ENCODE measurements around the gene CAD. TPM values are rescaled to one million over a fixed set of nuclear protein-coding genes. Genes with fewer than 3 reads are reported as not detected.

The CAD gene
- total RNA-seq, 1 donor from 2014 or later: 25.0 TPM

DNA sequence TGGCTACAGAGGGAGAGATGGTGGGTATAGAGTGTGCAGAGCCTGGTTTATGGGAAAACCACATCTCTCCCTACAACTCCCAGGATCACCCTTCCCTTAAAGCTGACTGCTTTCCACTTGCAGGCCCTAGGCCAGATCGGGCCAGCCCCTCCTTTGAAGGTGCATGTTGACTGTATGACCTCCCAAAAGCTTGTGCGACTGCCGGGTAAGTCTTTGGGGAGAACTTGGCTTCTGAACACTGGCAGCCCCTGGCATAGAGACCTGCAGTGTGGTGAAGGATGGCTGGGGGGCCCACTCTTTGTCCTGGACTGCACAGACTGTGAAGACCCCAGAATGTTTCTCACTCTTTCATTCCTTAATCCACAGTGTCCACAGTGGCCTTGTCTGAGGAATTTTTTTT lies 19.5 kb downstream of the CAD start:
- Histone ChIP-seq H3K36me3 (peaks cover 0 to 92% of the 10 kb centered on the region in 2 donors), H3K4me3 (no peak overlapping the region), H3K27ac (no peak overlapping the region), H3K4me1 (no peaks in the 10 kb centered on the region), H3K9me3 (no peaks in the 10 kb centered on the region), H3K27me3 (no peaks in the 10 kb centered on the region)
- TF ChIP-seq, protein P1, sequence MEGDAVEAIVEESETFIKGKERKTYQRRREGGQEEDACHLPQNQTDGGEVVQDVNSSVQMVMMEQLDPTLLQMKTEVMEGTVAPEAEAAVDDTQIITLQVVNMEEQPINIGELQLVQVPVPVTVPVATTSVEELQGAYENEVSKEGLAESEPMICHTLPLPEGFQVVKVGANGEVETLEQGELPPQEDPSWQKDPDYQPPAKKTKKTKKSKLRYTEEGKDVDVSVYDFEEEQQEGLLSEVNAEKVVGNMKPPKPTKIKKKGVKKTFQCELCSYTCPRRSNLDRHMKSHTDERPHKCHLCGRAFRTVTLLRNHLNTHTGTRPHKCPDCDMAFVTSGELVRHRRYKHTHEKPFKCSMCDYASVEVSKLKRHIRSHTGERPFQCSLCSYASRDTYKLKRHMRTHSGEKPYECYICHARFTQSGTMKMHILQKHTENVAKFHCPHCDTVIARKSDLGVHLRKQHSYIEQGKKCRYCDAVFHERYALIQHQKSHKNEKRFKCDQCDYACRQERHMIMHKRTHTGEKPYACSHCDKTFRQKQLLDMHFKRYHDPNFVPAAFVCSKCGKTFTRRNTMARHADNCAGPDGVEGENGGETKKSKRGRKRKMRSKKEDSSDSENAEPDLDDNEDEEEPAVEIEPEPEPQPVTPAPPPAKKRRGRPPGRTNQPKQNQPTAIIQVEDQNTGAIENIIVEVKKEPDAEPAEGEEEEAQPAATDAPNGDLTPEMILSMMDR (IDR thresholded peaks at IDR 0.05): no peak
- TF ChIP-seq POLR2A (IDR thresholded peaks at IDR 0.05) (no peak), POLR2AphosphoS5 (IDR thresholded peaks at IDR 0.05; ENCODE audit: insufficient read depth in 1 of 2, low read depth in 1 of 2) (no peak)
- DNase-seq (ENCODE audit: extremely low spot score in 2 of 2): no peak
- intact Hi-C loops (cut with DNase I): no loop called here

DNA sequence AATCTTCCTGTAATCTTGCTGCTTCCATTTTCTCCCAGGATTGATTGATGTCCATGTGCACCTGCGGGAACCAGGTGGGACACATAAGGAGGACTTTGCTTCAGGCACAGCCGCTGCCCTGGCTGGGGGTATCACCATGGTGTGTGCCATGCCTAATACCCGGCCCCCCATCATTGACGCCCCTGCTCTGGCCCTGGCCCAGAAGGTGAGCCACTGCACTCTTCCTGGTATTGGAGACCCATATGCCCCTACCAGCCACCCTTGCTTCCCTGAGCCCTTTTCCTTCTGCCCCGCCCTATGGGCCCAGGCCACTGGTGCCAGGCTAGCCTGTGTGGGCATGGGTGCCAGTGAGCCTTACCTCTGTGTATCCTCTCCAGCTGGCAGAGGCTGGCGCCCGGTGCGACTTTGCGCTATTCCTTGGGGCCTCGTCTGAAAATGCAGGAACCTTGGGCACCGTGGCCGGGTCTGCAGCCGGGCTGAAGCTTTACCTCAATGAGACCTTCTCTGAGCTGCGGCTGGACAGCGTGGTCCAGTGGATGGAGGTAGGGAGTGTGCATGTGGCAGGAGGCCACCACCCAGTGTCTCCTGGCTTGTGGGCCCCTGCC lies 20.3 kb downstream of the CAD start:
- no peaks in the 10 kb centered on the region for H3K27me3 ChIP-seq
- H3K9me3 ChIP-seq: no peaks in the 10 kb centered on the region
- DNase-seq (ENCODE audit: extremely low spot score in 2 of 2): no peak
- no peak overlapping the region for H3K4me3 ChIP-seq
- H3K4me1 ChIP-seq: no peaks in the 10 kb centered on the region
- intact Hi-C loops (cut with DNase I): no loop called here
- H3K27ac ChIP-seq: no peak overlapping the region
- H3K36me3 ChIP-seq: peaks cover 0 to 88% of the 10 kb centered on the region in 2 donors
- TF ChIP-seq POLR2A (IDR thresholded peaks at IDR 0.05): no peak
- TF ChIP-seq, protein P1 (IDR thresholded peaks at IDR 0.05): no peak
- no peak for TF ChIP-seq POLR2AphosphoS5 (IDR thresholded peaks at IDR 0.05; ENCODE audit: insufficient read depth in 1 of 2, low read depth in 1 of 2)

DNA sequence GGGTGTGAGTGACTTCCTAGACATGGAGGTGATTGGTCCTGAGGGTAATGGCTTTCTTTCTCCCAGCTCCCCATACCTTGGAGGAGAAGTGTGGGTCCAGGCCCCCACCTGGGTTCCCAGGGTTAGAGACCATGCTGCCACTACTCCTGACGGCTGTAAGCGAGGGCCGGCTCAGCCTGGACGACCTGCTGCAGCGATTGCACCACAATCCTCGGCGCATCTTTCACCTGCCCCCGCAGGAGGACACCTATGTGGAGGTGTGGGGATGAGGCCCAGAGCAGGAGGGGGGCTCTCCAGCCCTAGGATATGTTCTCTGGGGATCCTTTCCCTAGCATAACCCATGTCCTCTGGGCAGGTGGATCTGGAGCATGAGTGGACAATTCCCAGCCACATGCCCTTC lies 21.8 kb downstream of the CAD start:
- Histone ChIP-seq H3K27me3 (no peaks in the 10 kb centered on the region), H3K36me3 (peaks cover 0 to 89% of the 10 kb centered on the region in 2 donors), H3K4me3 (no peak overlapping the region), H3K4me1 (no peaks in the 10 kb centered on the region), H3K9me3 (no peaks in the 10 kb centered on the region), H3K27ac (no peak overlapping the region)
- DNase-seq (ENCODE audit: extremely low spot score in 2 of 2): no peak
- TF ChIP-seq POLR2AphosphoS5 (IDR thresholded peaks at IDR 0.05; ENCODE audit: insufficient read depth in 1 of 2, low read depth in 1 of 2): no peak
- TF ChIP-seq, protein P1 (IDR thresholded peaks at IDR 0.05): no peak
- intact Hi-C loops (cut with DNase I): no loop called here

DNA sequence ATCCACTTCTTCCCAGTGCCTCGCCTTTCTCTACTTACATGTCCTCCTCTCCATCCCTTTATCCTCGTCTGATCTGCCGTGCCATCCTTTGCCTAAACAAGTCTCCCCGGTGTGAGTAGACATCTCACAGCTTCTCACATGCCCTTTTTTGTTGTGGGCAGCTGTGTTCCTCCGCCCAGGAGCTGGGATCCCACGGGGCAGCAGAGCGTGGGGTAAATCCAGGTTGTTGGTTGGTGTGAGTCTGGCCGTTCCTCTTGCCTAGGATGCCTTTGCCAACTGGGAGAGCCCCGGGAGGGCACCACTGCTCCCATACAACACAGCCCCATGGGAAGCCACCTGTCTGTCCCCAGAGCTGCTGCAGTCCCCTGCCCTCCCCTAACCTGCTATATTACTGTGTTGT lies 23.2 kb downstream of the CAD start:
- no peaks in the 10 kb centered on the region for H3K27me3 ChIP-seq
- TF ChIP-seq, protein P1 (IDR thresholded peaks at IDR 0.05): no peak
- no peak for TF ChIP-seq POLR2A (IDR thresholded peaks at IDR 0.05)
- no peak for TF ChIP-seq POLR2AphosphoS5 (IDR thresholded peaks at IDR 0.05; ENCODE audit: insufficient read depth in 1 of 2, low read depth in 1 of 2)
- no peaks in the 10 kb centered on the region for H3K4me1 ChIP-seq
- H3K36me3 ChIP-seq: peaks cover 0 to 78% of the 10 kb centered on the region in 2 donors
- H3K9me3 ChIP-seq: no peaks in the 10 kb centered on the region
- intact Hi-C loops (cut with DNase I): no loop called here
- H3K27ac ChIP-seq: no peak overlapping the region
- H3K4me3 ChIP-seq: no peak overlapping the region
- DNase-seq (ENCODE audit: extremely low spot score in 2 of 2): no peak

DNA sequence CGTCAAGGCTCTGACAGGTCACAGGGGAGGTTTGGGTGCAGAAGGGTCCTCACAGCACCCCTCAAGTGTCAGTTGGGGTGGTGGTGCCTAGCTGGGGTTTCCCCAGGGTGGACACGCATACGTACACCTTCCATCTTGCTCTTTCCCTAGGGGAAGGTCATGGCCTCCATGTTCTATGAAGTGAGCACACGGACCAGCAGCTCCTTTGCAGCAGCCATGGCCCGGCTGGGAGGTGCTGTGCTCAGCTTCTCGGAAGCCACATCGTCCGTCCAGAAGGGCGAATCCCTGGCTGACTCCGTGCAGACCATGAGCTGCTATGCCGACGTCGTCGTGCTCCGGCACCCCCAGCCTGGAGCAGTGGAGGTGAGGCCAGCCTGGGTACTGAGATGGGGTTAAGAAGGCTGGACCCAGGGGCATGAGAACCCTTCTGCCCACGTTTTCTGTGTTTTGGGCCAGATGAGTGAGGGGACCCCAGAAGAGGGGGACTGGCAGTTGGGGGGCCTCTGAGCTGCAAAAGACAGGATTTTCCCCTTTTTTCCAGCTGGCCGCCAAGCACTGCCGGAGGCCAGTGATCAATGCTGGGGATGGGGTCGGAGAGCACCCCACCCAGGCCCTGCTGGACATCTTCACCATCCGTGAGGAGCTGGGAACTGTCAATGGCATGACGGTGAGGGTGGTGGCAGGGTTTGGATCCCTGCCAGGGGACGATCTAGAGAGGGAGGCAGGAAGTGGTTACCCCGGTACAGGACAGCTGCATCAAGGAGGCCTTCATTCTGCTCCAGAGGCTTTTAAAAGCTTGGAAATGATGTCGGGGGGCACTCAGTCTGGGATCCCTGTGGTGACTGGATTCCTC lies 24.8 kb downstream of the CAD start:
- peaks cover 0 to 62% of the 10 kb centered on the region in 2 donors for H3K36me3 ChIP-seq

More for the DNA sequence above, 24.8 kb downstream of the CAD start:
- no peaks in the 10 kb centered on the region for H3K4me1 ChIP-seq
- intact Hi-C loops (cut with DNase I): no loop called here
- no peaks in the 10 kb centered on the region for H3K9me3 ChIP-seq
- H3K27me3 ChIP-seq: no peaks in the 10 kb centered on the region
- TF ChIP-seq, protein P1 (IDR thresholded peaks at IDR 0.05): no peak
- TF ChIP-seq POLR2AphosphoS5 (IDR thresholded peaks at IDR 0.05; ENCODE audit: insufficient read depth in 1 of 2, low read depth in 1 of 2) (no peak), POLR2A (IDR thresholded peaks at IDR 0.05) (no peak)
- no peak overlapping the region for H3K27ac ChIP-seq
- no peak overlapping the region for H3K4me3 ChIP-seq
- no peak for DNase-seq (ENCODE audit: extremely low spot score in 2 of 2)
